CD8-positive, alpha-beta memory T cell (primary cell): ENCODE measurements around the gene ZNF718. TPM values are rescaled to one million over a fixed set of nuclear protein-coding genes. Genes with fewer than 3 reads are reported as not detected.
"Not testable (repeated sequence)": the region's sequence is repeated elsewhere in the genome, so short reads cannot be mapped to it uniquely, and the experiment has no call there.

Experiments
- CTCF ChIA-PET: fragments of 350-600 bp; sonication (Branson Sonifier 250); formaldehyde crosslinking; loops from one replicate; lab custom pipeline; 2021; ENCODE audit warnings: antibody characterized with exemption; lab: Charles Lee
- POLR2A ChIA-PET: fragments of 350-600 bp; sonication (Branson Sonifier 250); formaldehyde crosslinking; loops from one replicate; lab custom pipeline; 2021; ENCODE audit warnings: antibody characterized with exemption; lab: Charles Lee
- DNase-seq, 5 donors: peaks; one replicate each; pipeline versions ENCODE4 v3.0.0 to v3.0.0-alpha.2; 2020 to 2022; ENCODE audit warnings: mixed read lengths in 1 of 5
- H3K27ac ChIP-seq: one replicate; pipeline ENCODE4 v1.7.0; 2013; ENCODE audit warnings: low read depth, mild to moderate bottlenecking, low read length, moderate library complexity
- H3K27me3 ChIP-seq: 2 replicates; pipeline ENCODE4 v1.7.0; 2013; ENCODE audit warnings: low read length, mild to moderate bottlenecking; ENCODE audit not compliant: insufficient read depth, poor library complexity, severe bottlenecking
- H3K36me3 ChIP-seq: 2 replicates; pipeline ENCODE4 v1.7.0; 2013; ENCODE audit warnings: mild to moderate bottlenecking, low read length, moderate library complexity; ENCODE audit not compliant: insufficient read depth
- H3K4me1 ChIP-seq: 2 replicates; pipeline ENCODE4 v1.7.0; 2013; ENCODE audit warnings: mild to moderate bottlenecking, low read length, moderate library complexity; ENCODE audit not compliant: insufficient read depth
- H3K4me3 ChIP-seq: 2 replicates; pipeline ENCODE4 v1.7.0; 2013; ENCODE audit warnings: mild to moderate bottlenecking, low read length
- H3K9me3 ChIP-seq: 2 replicates; pipeline ENCODE4 v1.7.0; 2013; ENCODE audit warnings: mild to moderate bottlenecking, low read length
- H3K27ac Mint-ChIP-seq, 8 donors: one replicate each; pipeline ENCODE4 v1.8.0; 2020 to 2021; ENCODE audit warnings: mixed read lengths in 8 of 8, mild to moderate bottlenecking in 6 of 8, inconsistent platforms in 3 of 8, moderate library complexity in 3 of 8
- H3K27me3 Mint-ChIP-seq, 2 donors: one replicate each; pipeline ENCODE4 v1.8.0; 2020 to 2021; ENCODE audit warnings: mixed read lengths in 2 of 2, mild to moderate bottlenecking in 1 of 2, moderate library complexity in 1 of 2
- H3K36me3 Mint-ChIP-seq, 3 donors: one replicate each; pipeline ENCODE4 v1.8.0; 2020 to 2021; ENCODE audit warnings: mixed read lengths in 3 of 3, inconsistent platforms in 1 of 3, mild to moderate bottlenecking in 1 of 3
- H3K4me1 Mint-ChIP-seq, 3 donors: one replicate each; pipeline ENCODE4 v1.8.0; 2020 to 2021; ENCODE audit warnings: mixed read lengths in 3 of 3, inconsistent platforms in 1 of 3, mild to moderate bottlenecking in 1 of 3
- H3K4me3 Mint-ChIP-seq, 7 donors: one replicate each; pipeline ENCODE4 v1.8.0; 2020 to 2021; ENCODE audit warnings: mixed read lengths in 7 of 7, mild to moderate bottlenecking in 6 of 7, moderate library complexity in 4 of 7, inconsistent platforms in 2 of 7
- H3K9me3 Mint-ChIP-seq, 5 donors: one replicate each; pipeline ENCODE4 v1.8.0; 2020 to 2022; ENCODE audit warnings: mixed read lengths in 5 of 5, mild to moderate bottlenecking in 3 of 5, moderate library complexity in 2 of 5, inconsistent platforms in 1 of 5
- polyA plus RNA-seq: library from polyadenylated mRNA; unstranded; fragments of 300-500 nt; fragmentation: Illumina TruSeq; gene quantifications from one replicate; pipeline ENCODE4 v1.2.3, GENCODE V29; 2021
- total RNA-seq, 2 experiments: library from RNA; stranded (reverse); gene quantifications; one replicate each; pipeline ENCODE4 v1.2.3, GENCODE V29; 2021

Gene ZNF718
- total and polyA plus RNA-seq, 3 experiments from 2014 or later: 5.8 to 10.7 (median 10.0) TPM

- H3K9me3 Mint-ChIP-seq: peaks cover 33 to 85% (median 71%) of the 10 kb centered on the region in 5 donors
- CTCF ChIA-PET: no interaction called here
- Histone ChIP-seq H3K9me3 (peaks cover 43% of the 10 kb centered on the region), H3K4me1 (no peaks in the 10 kb centered on the region), H3K36me3 (peaks cover 3% of the 10 kb centered on the region), H3K4me3 (no peak overlapping the region), H3K27me3 (no peaks in the 10 kb centered on the region), H3K27ac (no peak overlapping the region)
- H3K4me1 Mint-ChIP-seq: no peaks in the 10 kb centered on the region
- POLR2A ChIA-PET: no interaction called here
- no peak overlapping the region for H3K27ac Mint-ChIP-seq
- peaks cover 10 to 60% (median 54%) of the 10 kb centered on the region in 3 donors for H3K36me3 Mint-ChIP-seq
- no peak for DNase-seq
- H3K4me3 Mint-ChIP-seq: no peak overlapping the region
- H3K27me3 Mint-ChIP-seq: no peaks in the 10 kb centered on the region
Measured at GRCh38 chr4:161496-162284, 37.4 kb downstream of the ZNF718 start.

- H3K4me1 ChIP-seq, H3K27me3 Mint-ChIP-seq, DNase-seq, H3K27ac ChIP-seq, H3K27ac Mint-ChIP-seq, H3K4me1 Mint-ChIP-seq, H3K4me3 ChIP-seq, H3K4me3 Mint-ChIP-seq, POLR2A ChIA-PET, H3K27me3 ChIP-seq, CTCF ChIA-PET, H3K36me3 ChIP-seq: not testable (repeated sequence)
- H3K9me3 Mint-ChIP-seq: peaks cover 32 to 98% (median 82%) of the 10 kb centered on the region in 5 donors
- H3K36me3 Mint-ChIP-seq: peaks cover 9 to 46% (median 45%) of the 10 kb centered on the region in 3 donors
- H3K9me3 ChIP-seq: peaks cover 19% of the 10 kb centered on the region
Measured at GRCh38 chr4:169640-170039, 45.3 kb downstream of the ZNF718 start.

DNA sequence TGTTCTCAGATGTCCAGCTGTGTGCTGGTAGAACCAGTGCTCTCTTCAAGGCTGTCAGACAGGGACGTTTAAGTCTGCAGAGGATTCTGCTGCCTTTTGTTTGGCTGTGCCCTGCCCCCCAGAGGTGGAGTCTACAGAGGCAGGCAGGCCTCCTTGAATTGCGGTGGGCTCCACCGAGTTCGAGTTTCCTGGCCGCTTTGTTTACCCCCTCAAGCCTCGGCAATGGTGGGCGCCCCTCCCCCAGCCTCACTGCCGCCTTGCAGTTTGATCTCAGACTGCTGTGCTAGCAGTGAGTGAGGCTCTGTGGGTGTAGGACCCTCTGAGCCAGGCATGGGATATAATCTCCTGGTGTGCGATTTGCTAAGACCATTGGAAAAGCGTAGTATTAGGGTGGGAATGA lies 47.0 kb downstream of the ZNF718 start:
- peaks cover 25% of the 10 kb centered on the region for H3K9me3 ChIP-seq
- H3K4me3 ChIP-seq, H3K4me3 Mint-ChIP-seq, CTCF ChIA-PET, H3K4me1 Mint-ChIP-seq, H3K27ac ChIP-seq, H3K4me1 ChIP-seq, H3K36me3 ChIP-seq, POLR2A ChIA-PET, H3K27ac Mint-ChIP-seq, DNase-seq, H3K27me3 ChIP-seq, H3K27me3 Mint-ChIP-seq: not testable (repeated sequence)
- Mint-ChIP-seq H3K9me3 (peaks cover 42 to 99% (median 85%) of the 10 kb centered on the region in 5 donors), H3K36me3 (peaks cover 9 to 55% (median 47%) of the 10 kb centered on the region in 3 donors)

- H3K4me3 ChIP-seq: no peak overlapping the region
- ChIA-PET POLR2A (no interaction called here), CTCF (no interaction called here)
- H3K9me3 ChIP-seq: peaks cover 31% of the 10 kb centered on the region
- Mint-ChIP-seq H3K9me3 (peaks cover 55 to 100% (median 88%) of the 10 kb centered on the region in 5 donors), H3K27ac (no peak overlapping the region), H3K4me1 (no peaks in the 10 kb centered on the region), H3K36me3 (peaks cover 4 to 63% (median 49%) of the 10 kb centered on the region in 3 donors), H3K27me3 (no peaks in the 10 kb centered on the region), H3K4me3 (no peak overlapping the region)
- no peaks in the 10 kb centered on the region for H3K36me3 ChIP-seq
- H3K27me3 ChIP-seq: no peaks in the 10 kb centered on the region
- DNase-seq: no peak
- H3K27ac ChIP-seq: no peak overlapping the region
- H3K4me1 ChIP-seq: no peaks in the 10 kb centered on the region
Measured at GRCh38 chr4:173666-174314, 49.5 kb downstream of the ZNF718 start.

- Histone ChIP-seq H3K27me3 (no peaks in the 10 kb centered on the region), H3K27ac (no peak overlapping the region), H3K4me3 (no peak overlapping the region), H3K9me3 (peaks cover 30% of the 10 kb centered on the region), H3K4me1 (no peaks in the 10 kb centered on the region), H3K36me3 (no peaks in the 10 kb centered on the region)
- ChIA-PET POLR2A (no interaction called here), CTCF (no interaction called here)
- no peak overlapping the region for H3K4me3 Mint-ChIP-seq
- H3K9me3 Mint-ChIP-seq: peaks cover 70 to 98% (median 88%) of the 10 kb centered on the region in 5 donors
- no peak overlapping the region for H3K27ac Mint-ChIP-seq
- DNase-seq: no peak
- no peaks in the 10 kb centered on the region for H3K4me1 Mint-ChIP-seq
- H3K27me3 Mint-ChIP-seq: no peaks in the 10 kb centered on the region
- H3K36me3 Mint-ChIP-seq: peaks cover 4 to 64% (median 49%) of the 10 kb centered on the region in 3 donors
Measured at GRCh38 chr4:175986-176385, 51.7 kb downstream of the ZNF718 start.

DNA sequence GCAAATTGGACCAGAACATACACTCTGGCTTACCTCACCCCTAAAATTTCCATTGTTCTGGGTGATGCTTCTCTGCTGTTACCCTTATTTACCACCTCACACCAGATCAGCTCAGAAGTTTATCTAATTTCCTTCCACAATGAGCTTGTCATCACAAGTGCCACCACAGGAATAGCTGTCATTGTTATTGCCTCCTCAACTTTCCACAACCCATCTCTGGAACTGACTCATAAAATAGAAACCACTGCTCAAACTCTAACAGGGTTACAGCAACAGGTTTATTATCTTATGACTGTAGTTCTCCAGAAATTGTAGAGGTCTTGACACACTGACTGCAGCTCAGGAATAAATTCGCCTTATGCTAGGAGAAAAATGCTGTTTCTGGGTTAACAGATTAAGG lies 52.7 kb downstream of the ZNF718 start:
- Histone ChIP-seq H3K4me3 (no peak overlapping the region), H3K36me3 (no peaks in the 10 kb centered on the region), H3K4me1 (no peaks in the 10 kb centered on the region), H3K9me3 (peaks cover 26% of the 10 kb centered on the region), H3K27me3 (no peaks in the 10 kb centered on the region), H3K27ac (no peak overlapping the region)
- Mint-ChIP-seq H3K36me3 (peaks cover 7 to 63% (median 48%) of the 10 kb centered on the region in 3 donors), H3K27ac (no peak overlapping the region), H3K4me3 (no peak overlapping the region), H3K9me3 (peaks cover 64 to 96% (median 88%) of the 10 kb centered on the region in 5 donors), H3K4me1 (no peaks in the 10 kb centered on the region), H3K27me3 (no peaks in the 10 kb centered on the region)
- DNase-seq: no peak
- CTCF ChIA-PET: no interaction called here
- POLR2A ChIA-PET: no interaction called here

DNA sequence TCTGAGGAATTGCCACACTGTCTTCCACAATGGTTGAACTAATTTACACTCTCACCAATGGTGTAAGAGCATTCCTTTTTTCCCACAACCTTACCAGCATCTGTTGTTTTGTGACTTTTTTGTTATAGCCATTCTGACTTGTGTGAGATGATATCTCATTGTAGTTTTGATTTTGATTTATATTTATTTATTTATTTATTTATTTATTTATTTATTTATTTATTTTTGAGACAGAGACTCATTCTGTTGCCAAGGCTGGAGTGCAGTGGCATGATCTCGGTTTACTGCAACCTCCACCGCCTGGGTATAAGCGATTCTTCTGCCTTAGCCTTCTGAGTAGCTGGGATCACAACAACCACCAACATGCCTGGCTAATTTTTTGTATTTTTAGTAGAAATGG lies 57.9 kb downstream of the ZNF718 start:
- Mint-ChIP-seq H3K9me3 (peaks cover 63 to 94% (median 85%) of the 10 kb centered on the region in 5 donors), H3K36me3 (peaks cover 20 to 81% (median 71%) of the 10 kb centered on the region in 3 donors)
- POLR2A ChIA-PET, H3K4me3 Mint-ChIP-seq, H3K4me1 ChIP-seq, DNase-seq, H3K27me3 Mint-ChIP-seq, H3K27ac ChIP-seq, H3K27ac Mint-ChIP-seq, H3K9me3 ChIP-seq, H3K36me3 ChIP-seq, CTCF ChIA-PET, H3K4me1 Mint-ChIP-seq, H3K27me3 ChIP-seq, H3K4me3 ChIP-seq: not testable (repeated sequence)

- Histone ChIP-seq H3K9me3 (peaks cover 4% of the 10 kb centered on the region), H3K4me1 (no peaks in the 10 kb centered on the region), H3K27me3 (no peaks in the 10 kb centered on the region), H3K27ac (no peak overlapping the region), H3K36me3 (no peaks in the 10 kb centered on the region), H3K4me3 (no peak overlapping the region)
- Mint-ChIP-seq H3K27me3 (peaks cover 0 to 8% of the 10 kb centered on the region in 2 donors), H3K4me1 (no peaks in the 10 kb centered on the region), H3K27ac (no peak overlapping the region), H3K9me3 (peaks cover 46 to 91% (median 66%) of the 10 kb centered on the region in 5 donors), H3K36me3 (peaks cover 14 to 72% (median 52%) of the 10 kb centered on the region in 3 donors), H3K4me3 (no peak overlapping the region)
- POLR2A ChIA-PET: no interaction called here
- CTCF ChIA-PET: no interaction called here
- DNase-seq: no peak
Measured at GRCh38 chr4:188091-188490, 63.8 kb downstream of the ZNF718 start.
